ENCODE data around the gene CDYL.

The CDYL gene

GRCh38 chr6:4895971-4896370 lies 119.8 kb downstream of the CDYL start:
- no peak for DNase-seq (ENCODE audit: low read depth)
- no peak overlapping the region for H3K4me3 ChIP-seq (ENCODE audit: low read depth, low read length)
- in situ Hi-C loops (cut with HindIII; ENCODE audit: low sequenced_read_pairs): no loop called here
- TF ChIP-seq CTCF (IDR thresholded peaks at IDR 0.05; ENCODE audit: low read depth, low read length, missing control alignments): no peak

- no peak overlapping the region for H3K4me3 ChIP-seq (ENCODE audit: low read depth, low read length)
- TF ChIP-seq CTCF (IDR thresholded peaks at IDR 0.05; ENCODE audit: low read depth, low read length, missing control alignments): no peak
- in situ Hi-C loops (cut with HindIII; ENCODE audit: low sequenced_read_pairs): no loop called here
- DNase-seq (ENCODE audit: low read depth): no peak
Measured at GRCh38 chr6:4896401-4896800, 120.2 kb downstream of the CDYL start.

GRCh38 chr6:4899249-4900034 lies 123.2 kb downstream of the CDYL start:
- no peak overlapping the region for H3K4me3 ChIP-seq (ENCODE audit: low read depth, low read length)
- TF ChIP-seq CTCF (IDR thresholded peaks at IDR 0.05; ENCODE audit: low read depth, low read length, missing control alignments): no peak
- in situ Hi-C loops (cut with HindIII; ENCODE audit: low sequenced_read_pairs): no loop called here
- no peak for DNase-seq (ENCODE audit: low read depth)

GRCh38 chr6:4901386-4902061 lies 125.3 kb downstream of the CDYL start:
- in situ Hi-C loops (cut with HindIII; ENCODE audit: low sequenced_read_pairs): no loop called here
- DNase-seq (ENCODE audit: low read depth): no peak
- no peak for TF ChIP-seq CTCF (IDR thresholded peaks at IDR 0.05; ENCODE audit: low read depth, low read length, missing control alignments)
- no peak overlapping the region for H3K4me3 ChIP-seq (ENCODE audit: low read depth, low read length)

GRCh38 chr6:4902363-4902762 lies 126.2 kb downstream of the CDYL start:
- no peak overlapping the region for H3K4me3 ChIP-seq (ENCODE audit: low read depth, low read length)
- TF ChIP-seq CTCF (IDR thresholded peaks at IDR 0.05; ENCODE audit: low read depth, low read length, missing control alignments): no peak
- no peak for DNase-seq (ENCODE audit: low read depth)
- in situ Hi-C loops (cut with HindIII; ENCODE audit: low sequenced_read_pairs): no loop called here

- DNase-seq (ENCODE audit: low read depth): no peak
- no peak overlapping the region for H3K4me3 ChIP-seq (ENCODE audit: low read depth, low read length)
- TF ChIP-seq CTCF (IDR thresholded peaks at IDR 0.05; ENCODE audit: low read depth, low read length, missing control alignments): no peak
- in situ Hi-C loops (cut with HindIII; ENCODE audit: low sequenced_read_pairs): no loop called here
Measured at GRCh38 chr6:4903121-4903520, 126.9 kb downstream of the CDYL start.

Measured in astrocyte of the cerebellum (primary cell).